ENCODE data around the gene COL18A1. TPM values are rescaled to one million over a fixed set of nuclear protein-coding genes. Genes with fewer than 3 reads are reported as not detected.

COL18A1 gene
- polyA plus RNA-seq, 6 donors from 2014 or later = 0.13 to 0.49 (median 0.21) TPM

GRCh38 chr21:45372732-45373355, 32.1 kb upstream of the COL18A1 start:
- Mint-ChIP-seq H3K4me3 (no peak overlapping the region), H3K27me3 (peaks cover 9 to 32% (median 19%) of the 10 kb centered on the region in 3 donors), H3K9me3 (peaks cover 3 to 10% (median 4%) of the 10 kb centered on the region in 7 donors), H3K36me3 (no peaks in the 10 kb centered on the region), H3K27ac (peak overlapping the region in 1 of 6 donors; percentile 20), H3K4me1 (peaks cover 0 to 12% (median 0%) of the 10 kb centered on the region in 3 donors)
- ATAC-seq (ENCODE audit: low read depth in 2 of 2) (no peak), DNase-seq (no peak)

DNA sequence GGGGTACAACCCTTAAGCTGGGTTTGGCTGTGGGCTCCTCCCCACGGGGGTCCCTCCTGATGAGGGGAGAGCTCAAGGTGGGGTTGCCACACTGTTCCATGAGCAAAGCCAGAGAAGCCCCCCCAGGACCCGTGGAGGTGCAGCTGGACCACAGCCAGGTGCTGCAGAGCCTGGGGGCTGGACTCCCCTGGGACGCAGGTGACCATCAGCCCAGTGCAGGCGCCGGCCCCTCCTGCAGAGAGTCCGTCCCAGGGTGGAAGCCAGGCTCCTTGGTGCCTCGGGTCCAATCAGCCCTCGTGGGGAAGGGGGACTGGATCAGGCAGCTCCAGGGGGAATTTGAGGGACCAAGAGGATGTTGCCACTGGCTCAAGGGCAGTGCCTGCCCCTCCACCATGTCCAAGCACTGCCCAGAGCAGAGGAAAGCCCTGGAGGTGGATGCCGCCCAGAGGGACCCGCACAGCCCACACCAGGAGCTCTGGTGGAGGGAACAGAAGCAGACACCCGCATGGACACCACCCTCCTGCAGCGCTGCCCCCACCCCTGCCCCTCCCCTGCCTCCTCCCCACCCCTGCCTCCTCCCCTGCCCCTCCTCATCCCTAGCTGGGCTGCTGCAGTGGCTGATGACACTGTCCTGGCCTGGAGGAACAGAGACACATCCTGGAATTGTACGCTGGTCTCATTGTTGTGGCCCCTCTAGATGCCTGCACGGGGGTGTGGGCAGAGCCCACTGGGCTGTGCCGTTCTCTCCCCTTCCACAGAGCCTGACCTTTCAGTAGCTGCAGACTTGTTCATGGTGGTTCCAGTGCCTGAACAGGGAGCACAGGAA, 30.8 kb upstream of the COL18A1 start:
- ATAC-seq (ENCODE audit: low read depth in 2 of 2) = no peak
- peaks cover 0 to 12% (median 0%) of the 10 kb centered on the region in 3 donors for H3K4me1 Mint-ChIP-seq
- H3K36me3 Mint-ChIP-seq = no peaks in the 10 kb centered on the region
- DNase-seq = no peak
- peaks cover 9 to 46% (median 23%) of the 10 kb centered on the region in 3 donors for H3K27me3 Mint-ChIP-seq
- H3K27ac Mint-ChIP-seq = no peak overlapping the region
- peaks cover 3 to 11% (median 4%) of the 10 kb centered on the region in 7 donors for H3K9me3 Mint-ChIP-seq
- H3K4me3 Mint-ChIP-seq = peak overlapping the region in 1 of 8 donors; percentile 68

- Mint-ChIP-seq H3K36me3 (no peaks in the 10 kb centered on the region), H3K9me3 (peaks cover 3 to 11% (median 4%) of the 10 kb centered on the region in 7 donors), H3K27ac (no peak overlapping the region), H3K4me3 (no peak overlapping the region), H3K4me1 (peaks cover 0 to 7% (median 0%) of the 10 kb centered on the region in 3 donors), H3K27me3 (peaks cover 13 to 53% (median 30%) of the 10 kb centered on the region in 3 donors)
- ATAC-seq (ENCODE audit: low read depth in 2 of 2) (no peak), DNase-seq (no peak)
These were observed 30.0 kb upstream of the COL18A1 start for GRCh38 chr21:45374826-45375455.

DNA sequence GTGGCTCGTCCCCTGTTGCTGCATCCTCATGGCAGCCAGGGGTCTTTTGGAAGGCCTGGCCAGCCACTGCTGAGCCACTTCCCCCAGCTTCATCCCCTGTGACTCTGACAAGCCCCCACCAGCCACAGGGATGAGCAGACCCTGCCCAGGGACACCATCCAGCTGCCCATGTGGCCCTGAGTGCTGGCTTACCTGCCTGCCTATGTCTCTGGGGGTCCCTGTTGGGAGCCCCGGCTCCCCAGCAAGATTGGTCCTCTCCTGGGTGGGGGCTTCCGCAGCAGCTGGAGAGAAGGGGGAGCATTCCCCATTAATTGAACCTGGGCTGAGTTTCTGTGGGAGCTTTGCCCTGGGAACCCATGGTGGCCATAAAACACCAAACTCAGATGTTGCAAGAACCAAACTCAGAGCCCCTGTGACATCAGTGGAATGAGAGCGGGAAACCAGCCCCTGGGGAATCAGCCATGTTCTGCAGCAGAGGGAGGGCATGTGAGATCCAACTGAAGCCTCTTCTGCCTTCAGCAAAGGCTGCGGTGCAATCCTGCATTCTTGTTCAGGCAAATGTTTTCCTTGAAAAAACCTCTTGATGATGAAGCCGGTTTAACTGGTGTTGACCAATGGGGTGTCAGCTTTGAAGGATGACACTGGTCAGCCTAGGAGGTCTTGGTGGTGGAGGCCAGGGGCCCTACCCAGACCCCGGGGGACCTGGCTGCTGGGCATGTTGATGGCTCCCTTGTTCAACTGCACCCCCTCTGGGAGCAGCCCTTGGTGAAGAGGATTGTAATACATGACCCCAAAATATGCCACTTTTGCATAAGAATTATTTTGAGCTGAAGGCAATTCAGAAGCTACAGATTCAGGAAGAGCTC, 28.3 kb upstream of the COL18A1 start:
- H3K27me3 Mint-ChIP-seq = peaks cover 9 to 55% (median 24%) of the 10 kb centered on the region in 3 donors
- H3K4me3 Mint-ChIP-seq = no peak overlapping the region
- no peak for DNase-seq
- H3K36me3 Mint-ChIP-seq = no peaks in the 10 kb centered on the region
- no peak overlapping the region for H3K27ac Mint-ChIP-seq
- peaks cover 3 to 11% (median 4%) of the 10 kb centered on the region in 7 donors for H3K9me3 Mint-ChIP-seq
- no peak for ATAC-seq (ENCODE audit: low read depth in 2 of 2)
- no peaks in the 10 kb centered on the region for H3K4me1 Mint-ChIP-seq

DNA sequence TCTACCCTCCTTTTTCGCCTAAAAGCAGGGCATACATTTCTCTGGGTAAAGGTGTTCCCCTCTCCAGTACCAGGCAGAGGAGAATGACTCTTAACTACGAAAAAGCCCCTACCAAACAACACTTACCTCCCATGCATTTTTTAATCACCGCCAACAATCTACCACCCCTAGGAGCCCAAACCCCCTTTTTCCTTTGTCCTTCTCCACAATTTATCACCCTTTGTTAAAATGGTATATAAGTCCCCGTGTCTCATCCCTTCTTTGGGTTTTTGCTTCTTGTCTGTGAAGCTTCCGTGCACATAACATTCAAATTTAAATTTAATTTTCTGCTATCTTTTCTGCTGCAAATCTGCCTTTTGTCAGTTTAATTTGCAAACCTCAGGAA, 27.6 kb upstream of the COL18A1 start:
- H3K27me3 Mint-ChIP-seq = peaks cover 9 to 57% (median 24%) of the 10 kb centered on the region in 3 donors
- H3K9me3 Mint-ChIP-seq = peaks cover 3 to 11% (median 4%) of the 10 kb centered on the region in 7 donors
- H3K4me1 Mint-ChIP-seq = no peaks in the 10 kb centered on the region
- no peak overlapping the region for H3K27ac Mint-ChIP-seq
- H3K36me3 Mint-ChIP-seq = no peaks in the 10 kb centered on the region
- DNase-seq = no peak
- no peak for ATAC-seq (ENCODE audit: low read depth in 2 of 2)
- no peak overlapping the region for H3K4me3 Mint-ChIP-seq

- peaks cover 3 to 11% (median 4%) of the 10 kb centered on the region in 7 donors for H3K9me3 Mint-ChIP-seq
- H3K36me3 Mint-ChIP-seq = no peaks in the 10 kb centered on the region
- peaks cover 9 to 60% (median 30%) of the 10 kb centered on the region in 3 donors for H3K27me3 Mint-ChIP-seq
- no peak overlapping the region for H3K27ac Mint-ChIP-seq
- H3K4me1 Mint-ChIP-seq = no peaks in the 10 kb centered on the region
- H3K4me3 Mint-ChIP-seq = no peak overlapping the region
- DNase-seq = no peak
- no peak for ATAC-seq (ENCODE audit: low read depth in 2 of 2)
These were observed 27.1 kb upstream of the COL18A1 start for GRCh38 chr21:45377866-45378257.

DNA sequence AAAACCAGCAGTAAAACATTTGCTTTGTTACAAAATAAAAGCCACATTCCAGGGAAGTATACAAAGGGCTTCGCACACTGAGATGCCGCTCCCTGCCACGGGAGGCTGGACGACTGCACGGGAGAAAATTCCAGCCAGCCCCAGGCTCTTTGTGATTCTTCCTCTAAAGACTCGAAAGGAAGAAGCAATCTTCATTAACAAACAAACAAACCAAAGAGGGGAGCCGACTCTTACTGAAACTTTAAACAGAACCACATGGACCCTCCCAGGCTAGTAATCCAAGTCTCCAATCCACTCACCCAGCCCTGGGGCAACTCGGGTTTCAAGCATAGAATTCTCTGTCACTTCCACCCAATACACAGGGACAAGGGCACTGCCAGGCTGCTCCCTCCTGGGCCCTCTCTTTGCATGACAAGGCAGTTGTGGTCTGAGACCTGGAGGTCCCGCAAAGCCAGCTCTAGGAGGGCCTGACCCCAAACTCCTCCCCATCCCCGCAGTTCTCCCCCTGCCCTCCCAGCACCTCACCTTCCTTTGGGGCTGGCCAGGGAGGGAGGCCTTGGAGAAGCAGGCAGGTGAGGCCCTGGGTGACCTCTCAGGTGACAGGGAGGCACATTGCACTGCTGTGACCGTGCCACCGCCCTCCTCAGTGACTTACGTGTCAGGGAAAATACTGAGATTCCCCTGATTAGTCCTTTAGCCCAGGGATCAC, 26.6 kb upstream of the COL18A1 start:
- ATAC-seq (ENCODE audit: low read depth in 2 of 2) (no peak), DNase-seq (no peak)
- Mint-ChIP-seq H3K36me3 (no peaks in the 10 kb centered on the region), H3K9me3 (peaks cover 3 to 11% (median 4%) of the 10 kb centered on the region in 7 donors), H3K27ac (no peak overlapping the region), H3K4me1 (no peaks in the 10 kb centered on the region), H3K4me3 (no peak overlapping the region), H3K27me3 (peaks cover 9 to 55% (median 31%) of the 10 kb centered on the region in 3 donors)

DNA sequence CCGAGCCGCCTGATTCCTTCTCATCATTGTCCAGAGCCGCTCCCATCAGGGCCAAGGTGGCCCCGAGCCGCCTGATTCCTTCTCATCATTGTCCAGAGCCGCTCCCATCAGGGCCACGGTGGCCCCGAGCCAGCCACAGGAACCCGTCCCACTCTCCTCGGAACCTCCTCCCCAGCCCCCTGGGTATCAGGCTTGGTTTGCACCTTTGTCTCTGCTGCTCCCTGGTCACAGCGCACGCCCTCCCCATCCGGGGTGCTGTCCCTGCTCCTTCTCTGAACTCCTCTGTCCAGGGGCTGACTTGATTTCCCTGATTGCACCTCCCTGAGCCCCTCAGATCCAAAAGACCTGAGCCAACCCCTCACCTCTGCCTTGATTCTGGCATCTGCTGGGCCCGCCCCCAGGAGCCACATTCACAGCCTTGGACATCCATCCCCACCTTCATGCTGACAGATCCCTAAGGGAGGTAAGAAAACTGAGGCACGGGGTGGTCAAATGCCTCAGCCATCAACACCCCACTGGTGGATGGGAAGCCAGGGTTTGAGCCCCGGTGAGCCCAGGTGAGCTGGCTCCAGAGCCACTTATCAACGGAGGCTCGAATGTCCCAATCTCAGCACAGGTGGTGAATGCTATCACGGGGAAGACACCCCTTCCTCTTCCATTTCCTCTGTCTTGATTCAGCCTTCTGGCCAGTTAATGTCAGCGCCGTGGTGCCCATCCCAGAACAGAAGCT, 25.6 kb upstream of the COL18A1 start:
- ATAC-seq (ENCODE audit: low read depth in 2 of 2) (no peak), DNase-seq (no peak)
- H3K4me1 Mint-ChIP-seq = no peaks in the 10 kb centered on the region
- H3K4me3 Mint-ChIP-seq = no peak overlapping the region
- H3K36me3 Mint-ChIP-seq = no peaks in the 10 kb centered on the region
- peak overlapping the region in 1 of 6 donors; percentile 78 for H3K27ac Mint-ChIP-seq
- peaks cover 3 to 11% (median 4%) of the 10 kb centered on the region in 7 donors for H3K9me3 Mint-ChIP-seq
- H3K27me3 Mint-ChIP-seq = peaks cover 9 to 55% (median 31%) of the 10 kb centered on the region in 3 donors

DNA sequence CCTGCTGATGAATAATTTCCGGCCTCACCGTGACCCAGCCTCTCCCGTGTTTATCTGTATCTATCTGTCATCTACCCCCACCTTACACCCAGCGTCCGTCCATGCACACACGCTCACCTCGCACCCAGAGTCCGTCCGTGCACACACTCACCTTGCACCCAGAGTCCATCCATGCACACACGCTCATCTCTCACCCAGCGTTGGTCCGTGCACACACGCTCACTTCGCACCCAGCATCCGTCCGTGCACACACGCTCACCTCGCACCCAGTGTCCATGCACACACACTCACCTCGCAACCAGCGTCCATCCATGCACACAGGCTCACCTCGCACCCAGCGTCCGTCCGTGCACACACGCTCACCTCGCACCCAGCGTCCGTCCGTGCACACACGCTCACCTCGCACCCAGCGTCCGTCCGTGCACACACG, 25.0 kb upstream of the COL18A1 start:
- Mint-ChIP-seq H3K4me1 (no peaks in the 10 kb centered on the region), H3K4me3 (no peak overlapping the region), H3K27ac (no peak overlapping the region), H3K36me3 (no peaks in the 10 kb centered on the region), H3K27me3 (peaks cover 9 to 50% (median 33%) of the 10 kb centered on the region in 3 donors), H3K9me3 (peaks cover 3 to 11% (median 4%) of the 10 kb centered on the region in 7 donors)
- no peak for ATAC-seq (ENCODE audit: low read depth in 2 of 2)
- no peak for DNase-seq

GRCh38 chr21:45380566-45380965, 24.4 kb upstream of the COL18A1 start:
- Mint-ChIP-seq H3K4me3 (no peak overlapping the region), H3K9me3 (peaks cover 3 to 11% (median 4%) of the 10 kb centered on the region in 7 donors), H3K4me1 (no peaks in the 10 kb centered on the region), H3K27ac (peak overlapping the region in 1 of 6 donors; percentile 70), H3K27me3 (peaks cover 9 to 54% (median 40%) of the 10 kb centered on the region in 3 donors), H3K36me3 (no peaks in the 10 kb centered on the region)
- ATAC-seq (ENCODE audit: low read depth in 2 of 2) = no peak
- DNase-seq = no peak

DNA sequence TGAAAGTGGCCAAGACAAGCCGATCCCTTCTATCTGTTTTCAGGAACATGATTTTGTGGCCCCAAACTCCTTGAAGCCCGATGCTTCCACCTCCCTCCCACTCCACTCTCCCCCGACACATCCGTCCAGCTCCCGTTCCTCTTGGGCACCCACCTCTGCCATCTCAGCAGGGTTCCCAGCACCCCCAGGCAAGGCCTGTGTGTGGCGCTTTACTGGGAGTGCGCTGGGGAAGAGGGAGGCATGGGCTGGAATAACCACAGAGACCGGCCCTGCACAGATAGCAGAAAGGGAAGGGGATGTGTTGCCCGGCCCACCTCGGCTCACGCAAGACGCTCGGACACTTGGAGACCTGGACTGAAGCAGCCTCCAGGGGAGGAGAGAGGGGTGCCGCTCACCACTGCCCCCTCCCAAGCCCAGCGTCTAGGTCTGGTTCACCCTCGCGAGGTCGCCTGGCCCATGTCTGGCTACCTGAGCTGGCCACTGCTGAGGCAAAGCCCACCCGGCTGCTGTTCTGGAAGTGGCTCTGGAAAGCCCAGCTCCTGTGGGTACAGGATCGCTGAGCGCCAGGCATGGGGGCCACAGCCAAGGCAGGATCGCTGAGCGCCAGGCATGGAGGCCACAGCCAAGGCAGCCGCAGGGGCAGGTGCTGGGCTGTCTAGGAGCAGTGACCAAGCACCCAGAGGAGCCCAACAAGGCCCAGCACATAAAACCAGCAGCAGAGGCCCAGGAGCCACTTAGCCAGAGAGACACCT, 23.8 kb upstream of the COL18A1 start:
- peaks cover 2 to 11% (median 4%) of the 10 kb centered on the region in 7 donors for H3K9me3 Mint-ChIP-seq
- DNase-seq = no peak
- peaks cover 9 to 56% (median 42%) of the 10 kb centered on the region in 3 donors for H3K27me3 Mint-ChIP-seq
- no peak overlapping the region for H3K4me3 Mint-ChIP-seq
- peak overlapping the region in 1 of 6 donors; percentile 70 for H3K27ac Mint-ChIP-seq
- no peak for ATAC-seq (ENCODE audit: low read depth in 2 of 2)
- H3K36me3 Mint-ChIP-seq = no peaks in the 10 kb centered on the region
- H3K4me1 Mint-ChIP-seq = no peaks in the 10 kb centered on the region
